Measurements from ENCODE around the gene TEX19.

GRCh38 chr17:82384730-82385481 is 25.9 kb downstream of the TEX19 start:
- no peak for TF ChIP-seq LEF1 (IDR thresholded peaks at IDR 0.05; ENCODE audit: borderline replicate concordance)
- TF ChIP-seq ARNT (IDR thresholded peaks at IDR 0.05) = no peak
- no peak for TF ChIP-seq TARDBP (IDR thresholded peaks at IDR 0.05)
- TF ChIP-seq L3MBTL2 (conservative IDR thresholded peaks at IDR 0.05) = no peak
- TF ChIP-seq ZNF384 (IDR thresholded peaks at IDR 0.05) = no peak
- no peak for TF ChIP-seq FOXM1 (IDR thresholded peaks at IDR 0.05; ENCODE audit: borderline replicate concordance)

Data from HEK293T (cell line).